H4 (cell line): Measurements from ENCODE around the gene TSPYL6. TPM values are rescaled to one million over a fixed set of nuclear protein-coding genes. Genes with fewer than 3 reads are reported as not detected.
"Not testable (repeated sequence)": the region's sequence is repeated elsewhere in the genome, so short reads cannot be mapped to it uniquely, and the experiment has no call there.

Experiments
- DNase-seq: peaks from one replicate; pipeline ENCODE4 v3.0.0-alpha.2; 2015; ENCODE audit warnings: low spot score
- total RNA-seq: library from RNA; depleted of rRNA; stranded (reverse); fragments of >200 nt; shearing (Covaris generic); gene quantifications from 2 replicates; pipeline ENCODE4 v1.2.3, GENCODE V29; 2014; rRNA removed

The TSPYL6 gene
- not detected in 2 replicates for total RNA-seq

DNA sequence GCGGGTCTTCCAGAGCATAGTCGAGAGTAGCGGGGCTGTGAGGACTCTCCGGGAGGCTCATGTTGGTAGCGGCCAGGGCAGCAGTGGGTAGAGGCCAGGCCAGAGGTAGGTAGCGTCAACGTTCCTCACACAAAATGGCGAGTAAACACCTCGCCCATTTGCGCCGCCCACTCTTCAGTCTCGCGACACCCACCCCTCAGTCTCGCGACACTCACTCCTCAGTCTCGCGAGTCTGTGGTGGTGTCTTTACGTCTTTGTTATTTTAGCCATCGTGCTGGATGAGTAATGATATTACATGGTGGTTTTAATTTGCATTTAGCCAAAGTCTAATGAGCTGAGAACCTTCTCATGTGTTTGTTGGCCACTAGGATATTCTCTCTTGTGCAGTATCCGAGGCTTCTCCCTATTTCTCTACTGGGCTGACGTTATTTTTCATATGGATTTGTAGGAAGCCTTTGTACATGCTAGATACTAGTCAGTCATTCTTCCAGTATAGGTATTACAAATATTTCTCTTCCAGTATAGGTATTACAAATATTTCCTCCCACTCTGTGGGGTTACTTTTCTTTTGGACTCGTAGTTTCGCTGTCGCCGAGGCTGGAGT lies at the start of gene TSPYL6:
Gene TSPYL6, minus strand, starts transcription at position 139 of the 604 bp plus-strand sequence. Its CDS starts 78 bp downstream, at position 61.
- no peak for DNase-seq

DNA sequence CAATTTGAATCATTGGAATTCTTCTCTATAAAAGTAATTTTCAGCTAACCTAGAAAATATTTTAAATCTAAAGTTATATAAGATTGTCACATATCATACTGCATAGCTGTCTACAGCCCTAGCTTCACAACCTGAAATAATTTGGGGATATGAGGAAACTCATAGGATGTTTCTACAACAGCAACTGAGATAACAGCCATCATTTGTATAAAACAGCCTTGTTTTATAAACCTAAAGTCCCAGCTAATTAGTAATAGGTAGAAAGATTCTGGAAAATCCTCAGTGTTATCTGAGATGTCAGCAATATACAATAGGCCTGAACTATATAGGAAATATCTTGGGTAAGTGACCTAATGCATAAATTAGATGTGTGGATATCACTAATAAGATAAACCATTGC lies 47.6 kb upstream of the TSPYL6 start:
- DNase-seq: no peak

DNA sequence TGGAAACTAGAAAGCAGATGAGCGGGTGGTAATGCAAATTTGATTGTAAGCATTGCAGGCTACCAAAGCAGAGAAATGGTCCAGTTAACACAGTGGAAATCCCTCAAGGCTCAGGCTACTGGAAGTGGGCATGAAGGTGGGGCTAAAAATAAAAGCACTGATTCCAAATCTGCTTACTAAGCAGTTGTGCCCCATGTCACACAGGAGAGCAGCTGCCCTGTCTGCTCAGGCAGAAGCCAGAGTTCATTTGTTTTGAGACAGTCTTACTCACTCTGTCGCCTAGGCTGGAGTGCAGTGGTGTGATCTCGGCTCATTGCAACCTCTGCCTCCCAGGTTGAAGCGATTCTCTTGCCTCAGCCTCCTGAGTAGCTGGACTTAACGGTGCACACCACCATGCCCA lies 42.5 kb upstream of the TSPYL6 start:
- DNase-seq: no peak

DNA sequence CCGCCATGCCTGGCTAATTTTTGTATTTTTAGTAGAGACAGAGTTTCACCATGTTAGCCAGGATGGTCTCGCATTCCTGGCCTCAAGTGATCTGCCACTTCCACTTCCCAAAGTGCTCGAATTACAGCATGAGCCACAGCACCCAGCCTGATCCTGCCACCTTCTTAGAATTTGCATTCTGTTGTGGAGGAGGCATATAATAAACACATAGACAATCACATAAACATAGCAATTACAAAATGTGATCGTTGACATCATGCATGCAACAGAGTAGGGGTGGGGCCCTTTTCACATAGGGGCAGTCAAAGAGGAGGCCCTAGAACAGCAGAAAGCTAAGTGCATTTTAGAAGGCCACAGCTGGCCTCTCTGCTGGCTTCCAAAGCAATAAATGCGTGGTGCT lies 39.9 kb upstream of the TSPYL6 start:
- peak; percentile 30 for DNase-seq

DNA sequence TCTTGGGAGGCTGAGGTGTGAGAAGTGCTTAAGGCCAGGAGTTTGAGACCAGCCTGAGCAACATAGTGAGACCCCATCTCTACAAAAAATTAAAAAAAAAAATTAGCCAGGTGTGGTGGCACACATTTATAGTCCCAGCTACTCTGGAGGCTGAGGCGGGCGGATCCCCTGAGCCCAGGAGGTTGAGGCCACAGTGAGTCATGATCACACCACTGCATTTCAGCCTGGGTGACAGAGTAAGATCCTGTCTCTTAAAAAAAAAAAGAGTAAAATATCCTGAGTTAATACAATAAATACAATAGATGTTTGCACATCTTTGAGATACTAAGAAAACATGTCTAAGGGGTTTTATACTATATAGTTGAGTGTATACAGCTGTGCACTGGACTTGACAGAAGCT lies 38.6 kb upstream of the TSPYL6 start:
- DNase-seq: not testable (repeated sequence)

DNA sequence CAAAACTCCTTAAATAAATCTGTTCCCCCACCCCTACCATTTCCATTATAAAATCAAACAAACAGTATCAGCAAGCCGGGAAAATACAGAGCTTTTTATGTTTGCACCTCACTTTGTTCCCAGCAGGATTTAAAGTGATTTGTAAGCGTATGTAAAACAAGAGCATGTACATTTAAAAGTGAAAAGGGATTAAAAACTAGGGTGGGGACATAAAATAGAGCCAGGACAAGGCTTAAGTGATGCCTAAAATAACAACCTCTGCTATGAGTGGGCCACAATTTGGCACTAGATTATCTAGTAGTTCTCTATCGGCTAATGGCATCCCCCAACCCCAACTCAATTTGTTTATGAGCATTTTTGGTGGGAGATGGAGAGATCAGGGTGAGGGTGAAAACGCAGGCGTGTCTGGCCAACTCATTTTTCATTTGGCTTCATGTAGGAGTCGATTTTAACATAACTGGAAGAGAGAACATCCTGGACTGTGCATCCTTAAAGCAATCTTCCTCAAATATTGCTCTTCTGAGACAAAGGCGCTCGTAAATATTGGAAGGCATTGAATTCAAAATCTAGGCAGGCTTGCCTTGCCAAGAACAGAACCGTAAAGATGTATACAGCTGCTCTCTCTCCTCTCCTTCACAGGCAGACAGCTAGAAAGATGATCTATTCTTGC lies 34.5 kb upstream of the TSPYL6 start:
- DNase-seq: no peak

DNA sequence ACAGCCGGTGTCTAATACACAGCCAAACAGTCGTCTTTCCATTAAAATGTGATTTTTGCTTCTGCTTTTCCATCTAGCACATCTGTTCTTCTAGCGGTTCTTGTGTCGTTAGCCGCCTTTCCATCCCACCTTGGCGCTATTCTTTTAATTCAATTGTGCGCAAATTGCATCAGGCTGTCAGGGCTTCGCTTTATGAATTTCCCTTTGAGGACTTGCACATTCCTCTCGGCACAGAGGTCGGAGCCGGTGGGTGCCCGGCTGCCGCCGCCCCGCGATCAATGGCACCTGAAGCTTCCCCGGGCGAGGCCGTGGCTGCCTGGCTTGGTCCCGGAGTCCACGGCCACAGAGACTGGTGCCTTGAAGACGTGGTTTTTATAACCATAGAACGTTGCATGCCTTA lies 33.9 kb upstream of the TSPYL6 start:
- no peak for DNase-seq

DNA sequence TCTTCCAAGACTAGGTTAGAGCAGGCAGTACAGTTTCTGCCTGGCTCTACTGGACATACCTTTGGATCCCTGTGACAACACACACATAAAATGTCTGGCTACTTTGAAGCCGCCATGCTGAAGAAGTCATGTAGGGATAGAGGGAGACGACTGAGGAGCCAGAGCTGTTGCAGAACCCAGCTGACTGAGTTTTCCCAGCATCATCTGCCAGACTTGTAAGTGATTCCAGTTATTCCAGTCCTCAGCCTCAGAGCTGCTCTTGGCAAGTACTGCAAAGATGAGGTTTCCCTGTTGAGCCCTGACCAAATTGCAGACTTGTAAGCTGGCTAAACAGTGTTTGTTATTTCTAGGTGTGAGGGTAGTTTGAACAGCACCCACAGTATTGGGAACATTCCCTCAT lies 31.5 kb upstream of the TSPYL6 start:
- no peak for DNase-seq

DNA sequence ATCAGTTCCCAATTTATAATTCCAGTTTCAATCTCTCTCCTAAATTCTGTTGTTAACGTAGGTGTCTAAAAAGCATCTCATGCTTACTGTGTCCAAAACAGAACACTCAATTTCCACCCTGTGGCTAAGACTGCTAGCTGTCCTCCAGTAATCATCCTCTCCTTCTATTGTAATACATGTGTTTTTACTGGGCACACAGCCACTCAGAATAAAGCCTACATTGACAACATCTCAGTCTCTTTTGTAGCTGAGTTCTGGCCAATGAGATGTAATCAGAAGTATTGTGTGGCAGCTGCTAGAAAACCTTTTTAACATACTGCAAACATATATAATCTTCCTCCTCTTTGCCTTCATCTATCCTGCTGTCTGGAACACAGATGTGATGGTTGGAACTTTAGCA lies 29.4 kb upstream of the TSPYL6 start:
- no peak for DNase-seq

DNA sequence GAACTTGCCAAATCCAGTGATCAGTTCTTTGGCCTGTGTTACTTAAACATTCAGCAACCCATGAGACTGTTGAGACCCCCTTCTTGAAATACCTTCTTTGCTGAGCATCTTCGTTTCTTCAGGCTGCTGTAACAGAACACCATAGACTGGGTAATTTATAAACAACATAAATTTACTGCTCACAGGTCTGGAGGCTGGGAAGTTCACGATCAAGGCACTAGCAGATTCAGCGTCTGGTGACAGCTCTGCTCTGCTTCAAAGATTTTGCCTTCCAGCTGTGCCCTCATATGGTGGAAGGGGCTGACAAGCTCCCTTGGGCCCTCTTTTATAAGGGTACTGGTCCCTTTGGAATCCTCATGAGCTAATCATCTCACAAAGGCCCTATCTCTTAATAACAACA lies 28.8 kb upstream of the TSPYL6 start:
- no peak for DNase-seq

DNA sequence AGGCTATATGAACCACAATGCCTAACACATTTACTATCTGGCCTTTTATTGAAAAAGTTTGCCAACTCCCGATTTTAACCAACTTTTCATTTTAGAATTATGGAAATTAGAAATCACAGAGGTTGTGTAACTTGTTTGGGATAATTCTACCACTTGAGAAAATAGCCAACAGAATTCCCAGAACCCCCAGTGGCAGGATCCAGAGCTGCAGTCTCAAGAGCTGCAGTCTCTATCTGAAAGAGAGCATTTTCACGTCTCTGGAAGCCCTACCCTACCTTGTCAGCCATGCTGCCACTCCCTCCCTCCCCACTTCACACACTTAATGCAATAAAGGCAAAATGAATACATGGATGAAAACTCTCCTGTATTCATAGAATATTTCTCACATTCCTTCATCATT lies 23.4 kb upstream of the TSPYL6 start:
- no peak for DNase-seq

DNA sequence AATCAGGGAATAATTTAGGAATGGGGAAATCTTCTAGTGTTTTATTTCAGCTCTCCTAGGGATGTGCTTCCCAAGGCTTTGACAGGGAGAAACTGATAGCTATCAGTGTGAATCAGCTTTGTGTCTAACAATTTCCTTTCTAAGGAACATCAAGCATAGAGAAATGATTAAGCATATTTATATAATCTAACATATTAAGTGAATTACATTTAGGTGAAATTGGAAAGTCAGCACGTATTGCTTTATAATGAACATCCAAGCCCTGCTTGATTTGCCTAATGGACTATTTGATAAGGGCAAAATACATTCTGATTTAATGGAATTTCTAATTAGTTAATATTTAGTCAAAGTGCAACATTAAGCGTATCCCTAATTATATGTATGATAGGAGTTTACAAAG lies 19.5 kb upstream of the TSPYL6 start:
- DNase-seq: no peak

DNA sequence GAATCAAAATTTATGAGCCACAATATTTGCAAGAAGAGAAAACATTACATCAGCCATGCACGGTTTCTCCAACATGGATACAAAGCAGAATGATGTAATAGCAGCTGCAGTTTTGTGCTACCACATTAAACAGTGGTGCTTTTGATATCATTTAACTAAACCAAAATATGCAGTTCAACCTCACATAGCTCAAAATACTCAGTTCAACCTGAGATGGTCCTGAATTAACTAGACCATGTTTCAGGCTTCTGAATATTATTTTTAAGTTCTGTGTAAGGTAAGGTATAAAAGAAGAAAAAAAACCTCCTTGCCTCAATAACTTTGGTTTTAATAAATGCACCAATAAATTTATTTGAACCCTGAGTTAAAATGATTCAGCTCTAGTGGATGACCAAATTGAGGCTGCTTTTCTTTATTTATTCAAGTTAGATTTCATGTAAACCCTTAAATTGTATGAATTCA lies 18.8 kb upstream of the TSPYL6 start:
- DNase-seq: peak; percentile 79

DNA sequence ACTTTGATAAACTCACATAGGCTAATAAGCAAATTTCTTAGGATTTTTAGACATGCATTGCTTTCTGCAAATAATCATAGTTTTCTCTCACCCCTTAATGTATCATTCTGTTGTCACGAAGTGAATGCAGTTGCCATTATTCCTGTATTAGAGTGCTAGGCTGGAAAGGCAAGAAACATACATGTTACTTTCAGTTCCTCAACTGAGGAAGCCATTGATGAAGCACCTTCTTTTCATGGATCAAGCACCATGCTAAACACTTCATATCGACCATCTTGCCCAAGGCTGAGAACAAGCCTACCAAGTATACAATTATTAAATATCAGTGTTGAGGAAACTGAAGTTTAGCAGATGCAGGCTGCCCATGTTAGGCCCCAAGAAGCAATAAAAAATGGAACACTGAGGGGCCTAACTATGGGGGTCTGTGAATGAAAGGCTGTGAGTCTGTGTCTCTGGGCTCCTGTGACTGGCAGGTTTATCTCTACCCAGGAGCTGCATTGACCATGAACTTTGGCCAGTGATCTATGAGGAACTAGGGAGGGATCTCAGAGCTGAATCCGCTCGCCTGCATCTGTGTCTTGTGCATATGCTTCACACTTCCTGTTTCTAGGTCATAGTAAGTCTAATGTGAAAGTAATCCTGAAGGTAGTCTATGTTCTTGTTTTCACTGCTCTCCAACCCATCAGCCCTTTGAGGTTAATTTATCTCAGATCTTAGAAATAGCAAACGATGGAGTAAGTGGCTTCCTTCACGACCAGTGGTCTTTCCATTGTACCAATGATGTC lies 16.0 kb upstream of the TSPYL6 start:
- no peak for DNase-seq

DNA sequence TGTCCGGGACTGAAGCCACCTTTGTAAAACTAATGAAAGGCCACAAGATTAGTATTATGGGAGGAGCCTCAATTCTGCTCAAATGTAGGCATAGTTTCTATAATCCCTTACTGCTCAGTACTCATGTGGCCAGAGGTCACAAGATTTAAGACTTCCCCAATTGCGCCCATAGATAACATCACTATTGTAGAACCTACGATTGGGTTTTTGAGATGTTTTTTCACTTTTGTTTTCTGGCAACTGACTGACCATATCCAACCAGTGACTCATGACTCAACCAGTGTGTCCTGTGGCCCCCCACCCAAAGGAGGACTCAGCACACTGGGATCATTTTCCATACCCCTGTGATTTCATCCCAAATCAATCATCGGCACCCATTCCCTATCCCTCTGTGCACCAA lies 15.2 kb upstream of the TSPYL6 start:
- DNase-seq: no peak

DNA sequence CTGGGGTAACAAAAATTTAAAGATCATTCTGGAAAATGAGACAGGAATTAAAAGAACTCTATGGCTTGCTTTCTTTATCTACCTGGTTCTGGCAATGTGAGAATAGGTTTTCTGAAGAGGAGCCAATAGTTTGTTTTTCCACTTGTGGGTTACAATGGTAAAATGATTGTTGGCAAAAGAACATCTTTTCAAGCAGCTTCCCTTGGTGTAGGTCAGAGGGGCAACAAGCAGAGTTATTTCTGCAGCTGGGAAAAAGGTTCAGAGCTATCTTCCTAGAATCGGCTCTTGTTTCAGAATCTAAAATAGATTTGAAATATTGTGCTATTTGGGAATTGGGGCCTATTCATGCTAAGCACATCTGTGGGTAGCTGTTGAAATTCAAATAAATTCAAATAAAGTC lies 11.5 kb upstream of the TSPYL6 start:
- DNase-seq: no peak

DNA sequence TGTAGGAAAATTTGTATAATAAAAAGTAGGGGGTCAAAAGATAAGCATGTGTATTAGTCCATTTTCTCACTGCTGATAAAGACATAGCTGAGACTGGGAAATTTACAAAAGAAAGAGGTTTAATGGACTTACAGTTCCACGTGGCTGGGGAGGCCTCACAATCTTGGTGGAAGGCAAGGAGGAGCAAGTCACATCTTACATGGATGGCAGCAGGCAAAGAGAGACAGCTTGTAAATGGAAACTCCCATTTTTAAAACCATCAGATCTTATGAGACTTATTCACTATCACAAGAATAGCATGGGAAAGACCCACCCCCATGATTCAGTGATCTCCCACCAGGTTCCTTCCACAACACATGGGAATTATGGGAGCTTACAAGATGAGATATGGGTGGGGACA lies 9.1 kb upstream of the TSPYL6 start:
- DNase-seq: not testable (repeated sequence)

DNA sequence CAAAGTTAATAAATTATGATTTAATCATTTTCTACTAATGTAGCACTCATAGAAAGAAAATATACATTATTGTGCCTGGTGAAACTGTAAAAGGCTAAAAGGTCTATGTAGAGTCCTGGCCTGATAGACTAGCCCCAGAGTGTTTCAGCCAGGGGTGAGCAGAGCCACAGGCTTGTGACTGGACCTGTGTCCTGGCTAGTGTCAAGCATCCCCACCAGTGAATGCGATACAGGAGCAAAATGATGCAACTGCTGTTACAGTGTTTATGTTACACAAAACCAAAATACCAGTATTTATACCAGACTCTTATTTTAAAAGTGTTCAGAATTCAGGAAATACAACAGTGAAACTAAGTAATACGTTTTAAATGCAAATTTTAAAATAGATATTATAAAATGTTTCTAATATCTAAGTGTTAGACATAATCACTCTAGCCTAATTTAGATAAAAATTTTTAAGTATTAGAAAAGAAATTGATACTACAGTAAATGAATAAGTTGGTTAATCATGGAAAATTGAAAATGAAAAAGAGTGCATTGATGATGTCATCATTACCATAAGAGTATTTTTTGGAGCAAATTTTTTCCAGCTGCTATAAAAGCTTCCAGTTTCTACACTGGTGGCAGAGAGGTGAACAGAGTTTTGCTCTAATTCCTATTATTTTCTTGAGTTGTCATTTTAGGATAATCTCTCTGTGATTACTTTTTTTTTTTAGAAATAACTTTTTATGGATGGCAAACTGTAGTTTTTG lies 6.2 kb upstream of the TSPYL6 start:
- peak; percentile 30 for DNase-seq

DNA sequence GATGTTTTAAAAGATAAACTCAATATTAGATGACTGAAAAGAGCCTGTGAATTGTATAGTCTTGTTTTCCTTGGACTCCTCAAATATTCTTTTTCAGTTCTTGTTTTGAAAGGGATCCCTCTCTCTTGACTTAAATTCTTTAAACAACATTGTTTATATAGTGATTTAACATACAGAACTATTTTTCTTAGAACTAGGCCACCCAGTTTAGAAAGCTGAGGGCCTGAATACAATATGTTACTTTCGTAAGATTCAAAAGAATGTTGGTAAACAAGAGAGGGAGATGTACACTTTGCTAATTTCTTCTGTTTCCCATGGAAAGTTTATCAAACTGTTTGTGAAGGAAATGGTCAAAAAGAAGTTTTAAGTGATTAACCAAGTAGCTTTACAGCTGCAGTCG lies 5.5 kb upstream of the TSPYL6 start:
- DNase-seq: no peak

DNA sequence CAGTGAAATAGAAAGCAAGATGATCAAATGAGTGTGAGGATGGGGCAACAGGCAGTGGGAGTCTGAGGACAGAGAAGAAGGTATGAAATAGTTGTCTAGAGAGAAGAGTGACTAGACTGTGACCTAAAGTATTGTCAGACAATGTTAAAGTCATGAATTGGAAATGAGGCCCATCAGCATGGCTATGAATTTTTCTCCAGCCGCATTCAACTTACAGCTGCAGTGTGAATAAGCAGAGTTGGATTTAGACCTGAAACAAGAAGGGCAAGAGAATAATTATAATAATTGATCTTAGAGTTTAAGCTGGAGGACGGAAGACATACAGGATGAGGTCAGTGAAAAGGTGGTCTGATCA lies 4.2 kb upstream of the TSPYL6 start:
- DNase-seq: no peak

DNA sequence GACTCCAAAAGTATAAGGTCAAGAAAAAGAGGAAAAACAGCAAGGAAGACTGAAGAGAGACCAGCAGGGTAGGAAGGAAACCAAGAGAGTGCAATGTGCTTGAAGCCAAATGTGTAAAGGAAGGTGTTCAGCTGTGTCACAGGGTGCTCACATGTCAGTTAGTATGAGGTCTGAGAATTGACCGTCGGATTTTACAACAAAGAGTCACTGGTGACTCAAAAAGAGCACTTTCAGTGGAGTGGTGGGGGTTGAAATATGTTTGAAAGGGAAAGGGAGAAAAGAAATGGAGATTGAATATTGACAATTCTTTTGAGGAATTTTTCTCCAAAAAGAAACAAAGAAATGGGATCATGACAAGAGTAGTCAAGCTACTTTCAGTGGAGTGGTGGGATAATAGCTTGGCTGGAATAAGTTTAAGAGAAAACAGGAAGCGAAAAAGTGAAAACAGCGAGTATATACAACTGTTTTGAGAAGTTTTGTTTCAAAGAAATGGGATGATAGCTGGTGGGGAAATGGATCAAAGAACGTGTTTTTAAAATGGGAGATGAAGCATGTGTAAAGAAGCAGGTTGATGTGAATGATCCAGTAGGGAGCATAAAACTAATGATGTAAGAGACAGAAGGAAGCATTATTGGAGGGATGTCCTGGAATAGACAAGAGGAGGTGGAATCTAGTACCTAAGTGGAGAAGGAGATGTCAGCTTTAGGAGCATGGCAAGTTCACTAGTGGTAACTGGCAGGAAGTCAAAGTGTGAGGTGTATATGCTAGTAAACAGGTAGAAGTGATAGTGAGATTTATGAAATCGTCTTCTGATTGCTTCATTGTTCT lies 3.6 kb upstream of the TSPYL6 start:
- no peak for DNase-seq
